GM10266 (cell line): ENCODE data around the gene CD1B.

Source experiments
- DNase-seq: peaks from one replicate; pipeline ENCODE4 v3.0.0; 2012; ENCODE audit errors: extremely low spot score
- TF ChIP-seq, protein P1 (sequence below): IDR thresholded peaks from 2 replicates; pipeline ENCODE4 v1.5.1; 2012; ENCODE audit warnings: mild to moderate bottlenecking, low read depth; ENCODE audit not compliant: control insufficient read depth, insufficient read depth; ENCODE audit errors: missing control alignments

The CD1B gene

DNA sequence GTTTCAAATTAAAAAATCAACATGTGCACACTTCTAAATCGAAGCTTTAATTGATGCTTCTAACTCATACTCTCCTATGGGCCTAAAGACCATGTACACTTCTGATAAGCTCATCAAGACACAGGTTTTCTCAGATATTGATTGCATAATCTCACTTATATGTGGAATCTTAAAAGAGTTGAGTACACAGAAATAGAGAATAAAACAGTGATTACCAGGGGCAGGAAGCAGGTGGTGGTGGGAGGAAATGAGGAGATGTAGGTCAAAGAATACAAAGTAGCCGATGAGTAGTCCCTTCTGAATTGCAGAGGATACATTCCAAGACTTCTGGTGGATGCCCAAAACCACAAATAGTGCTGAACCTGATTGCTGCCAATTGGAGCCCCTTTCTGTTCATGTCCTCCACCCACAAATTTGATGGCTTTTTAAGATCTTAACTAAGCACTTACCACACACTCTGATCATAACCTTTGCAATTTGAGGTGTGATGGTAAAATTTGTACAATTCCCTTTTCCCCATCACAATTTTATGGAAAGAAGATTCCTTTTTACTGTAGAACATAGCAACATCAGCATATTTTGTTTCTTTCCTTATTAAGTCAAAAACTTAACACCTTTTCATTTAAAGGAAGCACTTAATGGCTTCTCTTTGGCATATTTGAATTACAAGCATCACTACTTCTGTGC, 3.3 kb upstream of the CD1B start:
- DNase-seq, result no peak
- TF ChIP-seq, protein P1, sequence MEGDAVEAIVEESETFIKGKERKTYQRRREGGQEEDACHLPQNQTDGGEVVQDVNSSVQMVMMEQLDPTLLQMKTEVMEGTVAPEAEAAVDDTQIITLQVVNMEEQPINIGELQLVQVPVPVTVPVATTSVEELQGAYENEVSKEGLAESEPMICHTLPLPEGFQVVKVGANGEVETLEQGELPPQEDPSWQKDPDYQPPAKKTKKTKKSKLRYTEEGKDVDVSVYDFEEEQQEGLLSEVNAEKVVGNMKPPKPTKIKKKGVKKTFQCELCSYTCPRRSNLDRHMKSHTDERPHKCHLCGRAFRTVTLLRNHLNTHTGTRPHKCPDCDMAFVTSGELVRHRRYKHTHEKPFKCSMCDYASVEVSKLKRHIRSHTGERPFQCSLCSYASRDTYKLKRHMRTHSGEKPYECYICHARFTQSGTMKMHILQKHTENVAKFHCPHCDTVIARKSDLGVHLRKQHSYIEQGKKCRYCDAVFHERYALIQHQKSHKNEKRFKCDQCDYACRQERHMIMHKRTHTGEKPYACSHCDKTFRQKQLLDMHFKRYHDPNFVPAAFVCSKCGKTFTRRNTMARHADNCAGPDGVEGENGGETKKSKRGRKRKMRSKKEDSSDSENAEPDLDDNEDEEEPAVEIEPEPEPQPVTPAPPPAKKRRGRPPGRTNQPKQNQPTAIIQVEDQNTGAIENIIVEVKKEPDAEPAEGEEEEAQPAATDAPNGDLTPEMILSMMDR, result no peak

DNA sequence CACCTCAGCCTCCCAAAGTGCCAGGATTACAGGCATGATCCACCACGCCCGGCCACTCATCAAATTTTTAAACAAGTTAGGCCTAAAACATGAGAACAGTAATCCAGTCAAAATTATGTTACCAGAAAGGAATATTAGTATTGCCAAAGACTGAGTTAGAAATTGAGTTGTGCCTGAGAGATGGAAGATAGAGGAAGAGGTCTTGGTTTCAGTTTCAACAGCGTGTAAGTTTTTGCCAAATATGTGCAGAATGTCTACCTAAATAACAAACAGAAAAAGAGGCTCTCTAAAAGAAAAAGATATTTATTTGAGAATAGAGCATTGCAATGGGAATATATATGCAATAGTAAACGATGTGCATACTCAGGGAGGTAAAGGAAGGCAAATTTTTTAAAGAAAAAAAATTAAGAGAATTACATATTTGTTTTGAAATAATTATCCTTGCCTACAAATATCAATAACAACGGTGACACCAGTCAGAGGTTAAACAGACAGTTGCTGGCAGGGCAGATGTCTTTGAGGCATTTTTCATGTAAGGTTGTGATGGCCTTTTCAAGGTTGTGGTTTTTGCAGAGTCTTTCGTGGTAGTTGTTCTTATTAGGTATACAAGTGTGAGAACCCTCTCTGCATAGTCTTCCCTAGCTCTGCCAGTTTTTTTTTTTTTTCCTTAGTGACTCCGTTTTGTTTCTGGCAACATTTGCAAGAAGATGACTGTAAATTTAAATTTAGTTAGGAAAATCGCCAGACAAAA, 2.2 kb upstream of the CD1B start:
- no peak for DNase-seq
- TF ChIP-seq, protein P1, result no peak

DNA sequence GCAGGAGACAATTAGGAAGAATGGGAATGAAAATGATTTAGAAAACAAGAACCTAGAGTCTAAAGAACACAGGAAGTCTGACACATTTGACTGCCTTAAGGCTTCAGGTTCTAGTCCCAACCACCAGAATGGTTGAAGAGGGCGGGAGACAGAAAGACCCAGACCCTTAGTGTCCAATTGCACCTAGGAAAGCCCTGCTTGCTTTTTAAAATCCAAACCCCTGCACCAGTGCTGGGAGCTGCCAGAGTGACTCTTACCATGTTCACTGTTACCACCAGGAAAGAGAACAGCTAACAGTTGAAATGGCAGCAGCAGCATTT, 265 bp downstream of the CD1B start:
- TF ChIP-seq, protein P1, result no peak
- no peak for DNase-seq

DNA sequence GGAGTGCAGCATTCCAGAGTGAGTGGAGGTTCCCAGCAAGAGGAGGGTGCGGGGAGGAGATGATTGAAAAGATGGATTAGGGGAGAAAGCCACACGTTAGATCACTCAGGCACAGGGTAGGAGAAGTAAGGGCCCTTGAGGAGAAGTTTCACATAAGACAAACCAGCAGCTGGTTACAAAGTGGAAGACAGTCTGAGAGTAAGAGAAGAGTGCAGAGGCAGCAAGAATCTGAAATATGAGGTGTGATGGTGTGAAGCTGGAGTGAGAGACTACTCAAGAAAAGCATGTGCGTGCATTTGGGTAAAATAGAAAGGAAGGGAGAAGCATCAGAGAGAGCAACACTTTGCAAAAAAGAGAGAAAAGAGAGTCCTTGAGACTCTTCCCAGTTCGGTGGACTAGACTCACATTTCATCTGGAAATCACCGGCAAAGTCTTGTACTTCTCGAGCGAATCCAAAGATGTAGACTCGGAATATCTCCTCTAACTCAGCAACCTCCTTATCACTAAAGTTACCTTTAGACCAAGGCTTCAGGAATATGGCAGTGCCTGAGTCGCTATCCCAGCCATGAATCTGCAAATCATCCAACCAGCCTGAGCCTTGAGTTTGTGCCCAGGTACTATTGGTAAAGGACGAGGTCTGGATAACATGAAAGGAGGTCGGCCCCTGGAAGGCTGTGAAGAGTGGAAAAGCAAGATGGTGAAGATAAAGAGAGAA, 783 bp downstream of the CD1B start:
- TF ChIP-seq, protein P1, result no peak

DNA sequence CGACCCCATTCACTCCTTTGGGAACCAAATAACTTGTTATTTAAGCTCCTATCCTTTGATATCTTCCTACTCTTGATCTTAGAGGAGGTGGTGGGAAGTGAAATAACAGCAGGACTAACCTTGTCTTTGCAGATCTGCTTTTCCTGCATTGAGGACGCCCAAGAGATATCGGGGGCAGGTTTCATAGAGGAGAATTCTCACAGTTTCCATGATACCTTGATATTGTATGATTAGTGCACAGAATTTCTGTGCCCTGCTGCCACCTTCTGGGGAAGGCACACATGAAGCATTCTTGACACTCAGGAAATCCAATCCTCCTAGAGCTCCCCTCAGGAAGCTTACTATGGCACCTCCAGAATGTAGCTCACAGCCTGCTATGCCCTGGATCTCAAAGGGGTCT, 1.6 kb downstream of the CD1B start:
- no peak for DNase-seq
- TF ChIP-seq, protein P1, result peak; percentile 64

More for the DNA sequence above, 783 bp downstream of the CD1B start:
- no peak for DNase-seq

DNA sequence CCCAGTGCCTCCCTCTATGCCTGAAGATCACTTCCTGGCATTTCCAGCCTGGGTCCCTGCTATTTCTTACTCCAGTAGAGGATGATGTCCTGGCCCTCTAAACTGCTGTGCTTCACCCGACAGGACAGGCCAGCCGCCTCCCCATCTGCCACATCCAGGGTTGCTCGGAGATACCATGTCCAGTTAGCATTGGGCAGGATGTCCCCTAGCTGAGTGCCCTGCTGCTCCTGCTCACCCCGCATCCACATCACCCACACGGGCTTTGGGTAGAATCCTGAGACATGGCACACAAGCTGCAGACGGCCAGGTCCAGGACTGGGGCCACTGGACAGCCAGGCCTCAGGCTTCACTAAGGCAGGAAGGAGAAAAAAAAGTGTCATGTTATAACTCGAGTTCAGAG, 2.0 kb downstream of the CD1B start:
- no peak for DNase-seq
- TF ChIP-seq, protein P1, result no peak

DNA sequence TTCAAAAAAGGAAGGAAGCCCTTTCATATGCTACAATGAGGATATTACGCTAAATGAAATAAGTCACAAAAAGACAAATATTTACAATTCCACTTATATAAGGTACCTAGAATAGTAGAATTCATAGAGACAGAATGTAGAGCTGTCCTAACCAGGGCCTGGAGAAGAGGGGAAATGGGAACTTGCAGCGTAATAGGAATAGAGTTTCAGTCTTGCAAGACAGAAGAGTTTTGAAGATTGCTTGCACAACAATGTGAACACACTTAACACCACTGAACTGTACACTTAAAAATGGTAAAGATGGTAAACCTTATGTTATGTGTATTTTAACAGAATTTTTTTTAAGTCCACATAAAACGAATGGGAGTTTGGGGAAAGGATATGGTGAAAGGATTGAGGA, 2.9 kb downstream of the CD1B start:
- no peak for DNase-seq
- TF ChIP-seq, protein P1, result no peak
